Measurements from ENCODE around the gene CRTC1.

Gene CRTC1

DNA sequence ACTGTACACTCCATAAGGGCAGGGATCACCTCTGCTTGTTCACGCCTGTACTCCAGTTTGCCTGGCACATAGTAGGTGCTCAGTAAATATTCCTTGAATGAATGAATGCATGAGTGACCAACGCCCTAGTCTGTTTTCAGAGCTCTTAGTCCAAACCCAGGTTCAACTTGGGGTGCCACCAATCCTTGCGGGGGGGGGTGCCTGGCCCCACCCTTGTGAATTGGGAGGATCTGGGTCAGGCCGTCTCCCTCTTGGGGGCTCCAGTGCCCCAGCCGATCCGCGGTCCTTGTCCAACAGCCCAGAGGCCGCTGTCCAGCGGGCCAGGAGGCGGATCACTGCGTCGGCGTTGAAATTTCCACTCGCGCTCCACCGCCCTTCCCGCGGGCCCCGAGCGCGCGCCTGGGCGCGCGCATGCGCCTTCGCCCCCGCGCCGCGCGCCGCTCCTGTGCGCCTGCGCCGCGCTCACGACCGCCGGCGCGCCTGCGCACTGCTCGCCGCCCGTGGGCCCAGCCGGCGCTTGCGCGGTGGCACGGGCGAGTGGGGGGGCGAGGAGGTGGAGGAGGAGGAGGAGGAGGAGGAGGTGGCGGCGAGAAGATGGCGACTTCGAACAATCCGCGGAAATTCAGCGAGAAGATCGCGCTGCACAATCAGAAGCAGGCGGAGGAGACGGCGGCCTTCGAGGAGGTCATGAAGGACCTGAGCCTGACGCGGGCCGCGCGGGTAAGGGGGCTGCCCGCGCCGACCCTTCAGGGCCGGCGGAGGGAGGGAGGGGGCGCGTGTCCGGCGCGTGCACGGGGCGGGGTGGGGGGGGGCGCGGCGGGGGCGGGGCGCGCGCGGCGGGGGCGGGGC is at the start of gene CRTC1:
TSS of gene CRTC1 (plus strand) at position 572 of the 849 bp plus-strand sequence. CDS start at position 595, 23 bp downstream.
- peak; percentile 88 to 92 for DNase-seq (ENCODE audit: low read depth in 2 of 2)

DNA sequence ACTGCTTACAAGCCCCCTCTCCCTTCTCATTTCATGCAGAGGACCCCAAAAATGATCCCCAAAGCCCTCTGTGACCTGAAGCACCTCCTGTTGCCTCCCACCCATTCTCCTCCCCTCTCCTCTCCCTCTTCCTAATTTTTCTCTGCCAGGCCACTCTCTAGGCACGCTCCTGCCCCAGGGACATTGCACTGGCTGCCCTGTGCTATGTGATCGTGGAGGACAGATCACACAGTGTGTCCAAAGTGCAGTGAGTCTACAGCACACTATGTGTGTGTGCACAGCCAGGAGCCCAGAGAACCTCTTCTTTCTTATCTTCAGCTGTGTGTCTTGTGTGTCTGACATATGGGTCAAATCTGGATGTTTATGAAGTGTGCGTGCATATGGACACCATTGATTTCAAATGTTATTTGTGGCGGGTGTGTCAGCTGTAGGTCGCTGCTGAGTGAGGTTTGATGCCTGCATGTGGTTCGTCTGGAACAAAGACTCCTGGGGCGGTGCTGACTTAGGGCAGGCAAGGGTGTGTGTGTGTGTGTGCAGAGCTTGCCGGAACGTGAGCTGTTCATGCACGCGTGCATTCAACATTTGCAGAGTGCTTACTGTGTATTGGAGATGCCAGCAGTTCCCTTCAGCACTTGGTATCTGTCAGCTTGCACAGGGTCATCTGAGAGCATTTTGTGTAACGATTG is 48.7 kb upstream of the CRTC1 start:
- DNase-seq (ENCODE audit: low read depth in 2 of 2), result no peak

GRCh38 chr19:18635831-18636182 is 47.7 kb upstream of the CRTC1 start:
- no peak for DNase-seq (ENCODE audit: low read depth in 2 of 2)

- peak; percentile 98 to 100 for DNase-seq (ENCODE audit: low read depth in 2 of 2)
These were observed 47.1 kb upstream of the CRTC1 start for GRCh38 chr19:18636183-18636968.

GRCh38 chr19:18636969-18637629 is 46.4 kb upstream of the CRTC1 start, which contains the start of gene KLHL26:
Gene KLHL26 (plus strand): TSS chr19:18637028. CDS start chr19:18637055, 27 bp downstream.
- DNase-seq (ENCODE audit: low read depth in 2 of 2), result no peak

DNA sequence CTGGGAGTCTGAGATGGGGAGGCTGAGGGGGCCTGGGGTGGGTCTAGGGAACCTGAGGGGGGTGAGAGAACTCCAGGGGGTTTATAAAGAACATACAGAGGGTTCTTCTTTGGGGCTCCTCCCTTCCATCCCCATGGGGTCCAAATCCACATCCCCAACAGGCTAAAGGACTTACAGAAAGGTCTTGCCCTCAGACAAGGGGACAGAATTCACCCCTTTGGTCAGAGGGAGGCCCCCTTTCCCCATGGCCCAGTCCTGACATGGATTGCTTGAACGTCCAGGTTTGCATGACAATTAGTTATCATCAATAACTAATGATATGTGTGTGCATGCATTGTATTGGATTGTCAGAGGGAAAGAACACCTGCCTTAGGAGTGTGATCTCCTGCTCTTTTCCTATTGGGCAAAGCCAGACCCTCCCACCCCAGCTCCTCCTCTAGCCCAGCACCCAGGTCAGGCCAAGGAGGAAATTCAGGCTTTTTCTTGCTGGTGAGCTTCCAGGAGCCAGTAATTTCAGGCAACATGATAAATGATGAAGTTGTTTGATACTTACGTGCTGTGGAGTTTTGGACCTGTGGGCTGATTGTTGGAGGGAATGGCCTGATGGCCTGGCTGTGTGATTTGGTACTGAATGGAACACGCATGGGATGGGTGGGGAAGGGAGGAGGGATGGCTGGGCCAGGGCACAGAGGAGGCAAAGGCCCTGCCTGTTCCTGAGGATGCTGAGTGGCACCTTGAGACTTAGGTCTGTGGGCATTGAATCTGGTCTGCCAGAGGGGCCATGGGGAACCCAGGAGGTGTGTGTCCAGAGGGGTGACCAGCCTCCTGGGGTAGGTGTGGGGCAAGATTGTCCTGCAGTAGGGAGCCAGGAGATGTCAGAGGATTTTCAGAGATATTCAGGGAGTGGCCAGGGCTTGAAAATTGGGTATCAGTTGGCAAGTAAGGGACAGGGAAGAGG is 45.5 kb upstream of the CRTC1 start:
- no peak for DNase-seq (ENCODE audit: low read depth in 2 of 2)

GRCh38 chr19:18639706-18640243 is 43.7 kb upstream of the CRTC1 start:
- DNase-seq (ENCODE audit: low read depth in 2 of 2), result no peak

GRCh38 chr19:18644196-18645034 is 39.1 kb upstream of the CRTC1 start:
- no peak for DNase-seq (ENCODE audit: low read depth in 2 of 2)

DNA sequence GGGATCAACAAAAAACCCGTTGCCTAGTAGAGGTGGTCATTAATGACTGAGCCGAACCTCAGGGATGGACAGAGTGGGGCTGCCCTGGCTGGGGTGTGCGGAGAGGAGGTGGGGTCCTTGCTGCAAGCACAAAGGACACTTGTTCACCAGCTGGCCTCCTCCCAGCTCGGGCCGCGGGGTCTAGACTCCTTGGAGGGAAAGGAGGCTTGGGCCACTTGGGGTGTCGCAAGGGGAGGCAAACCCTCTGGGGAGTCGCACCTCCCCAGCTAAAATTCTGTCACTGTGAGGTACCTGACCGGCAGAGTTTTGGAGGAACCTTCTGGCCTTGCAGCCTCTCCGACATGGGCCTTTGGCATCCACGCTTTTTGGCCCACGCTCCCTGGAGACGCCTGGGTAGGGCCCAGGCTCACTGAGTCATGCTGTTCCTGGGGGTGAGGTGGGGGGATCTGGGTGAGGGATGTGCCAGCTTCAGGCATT is 38.4 kb upstream of the CRTC1 start:
- DNase-seq (ENCODE audit: low read depth in 2 of 2), result no peak

GRCh38 chr19:18646535-18647370 is 36.7 kb upstream of the CRTC1 start:
- no peak for DNase-seq (ENCODE audit: low read depth in 2 of 2)

DNA sequence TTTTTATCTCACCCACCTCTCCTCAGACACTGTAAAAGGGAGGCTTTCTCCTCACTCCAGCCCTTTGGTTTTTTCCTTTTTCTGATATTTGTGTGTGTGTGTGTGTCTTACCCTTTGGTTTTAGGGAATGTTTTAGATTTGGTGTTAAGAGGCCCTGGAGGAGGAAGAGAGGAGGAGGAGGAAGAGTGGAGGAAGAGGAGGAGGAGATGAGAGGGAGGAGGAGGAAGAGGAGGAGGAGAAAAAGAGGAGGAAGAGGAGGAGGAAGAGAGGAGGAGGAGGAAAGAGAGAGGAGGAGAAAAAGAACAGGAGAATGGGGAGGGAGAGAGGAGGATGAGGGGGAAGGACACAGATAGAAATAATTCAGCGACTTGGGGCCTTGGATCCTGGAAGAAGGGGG is 36.1 kb upstream of the CRTC1 start:
- no peak for DNase-seq (ENCODE audit: low read depth in 2 of 2)

- DNase-seq (ENCODE audit: low read depth in 2 of 2), result no peak
These were observed 35.7 kb upstream of the CRTC1 start for GRCh38 chr19:18647807-18648206.

DNA sequence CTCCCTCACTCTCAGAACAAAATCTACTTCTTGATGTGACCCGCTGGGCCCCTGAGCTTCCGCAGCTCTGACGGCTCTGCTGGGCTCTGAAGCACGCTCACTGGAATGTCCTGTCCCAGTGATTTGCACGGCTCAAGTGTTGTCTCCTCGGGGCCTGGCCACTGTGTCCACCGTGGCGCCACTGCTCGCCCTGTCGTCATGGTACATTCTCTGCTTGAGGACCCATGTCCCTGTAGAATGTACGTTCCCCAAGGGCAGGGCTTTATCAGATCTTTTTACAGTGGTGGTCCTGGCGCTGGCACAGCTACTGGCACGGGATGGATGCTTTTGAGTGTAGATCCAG is 34.5 kb upstream of the CRTC1 start:
- no peak for DNase-seq (ENCODE audit: low read depth in 2 of 2)

GRCh38 chr19:18649371-18650020 is 34.0 kb upstream of the CRTC1 start:
- DNase-seq (ENCODE audit: low read depth in 2 of 2), result no peak

DNA sequence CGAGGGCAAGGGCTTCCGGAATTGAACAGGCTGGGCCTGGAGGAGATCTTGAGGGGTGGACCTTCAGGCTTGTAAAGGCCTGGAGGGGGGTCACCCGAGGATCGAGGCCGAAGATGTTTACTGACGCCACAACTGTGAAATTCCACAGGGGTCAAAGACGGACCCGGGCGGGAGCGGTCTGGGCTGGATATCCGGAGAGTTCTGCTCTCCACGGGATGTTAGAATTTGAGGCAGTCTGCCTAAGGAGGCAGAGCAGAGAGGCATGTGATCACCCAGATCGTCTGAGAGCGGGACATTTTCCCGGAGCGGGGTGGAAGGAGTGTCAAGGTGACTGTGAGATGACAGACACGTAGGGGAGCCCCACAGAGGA is 33.5 kb upstream of the CRTC1 start:
- DNase-seq (ENCODE audit: low read depth in 2 of 2), result no peak

- no peak for DNase-seq (ENCODE audit: low read depth in 2 of 2)
These were observed 32.9 kb upstream of the CRTC1 start for GRCh38 chr19:18650468-18651041.

- no peak for DNase-seq (ENCODE audit: low read depth in 2 of 2)
These were observed 32.2 kb upstream of the CRTC1 start for GRCh38 chr19:18651300-18651699.

- DNase-seq (ENCODE audit: low read depth in 2 of 2), result no peak
These were observed 31.7 kb upstream of the CRTC1 start for GRCh38 chr19:18651733-18652132.
